ENCODE results near the gene VPS13C. TPM values are rescaled to one million over a fixed set of nuclear protein-coding genes. Genes with fewer than 3 reads are reported as not detected.

The VPS13C gene
- total RNA-seq: 14.9 and 19.1 TPM in 2 replicates

GRCh38 chr15:62060113-62060895 is at the start of gene VPS13C:
Gene VPS13C (minus strand): TSS chr15:62060447. CDS start chr15:62060374, 73 bp downstream.

DNA sequence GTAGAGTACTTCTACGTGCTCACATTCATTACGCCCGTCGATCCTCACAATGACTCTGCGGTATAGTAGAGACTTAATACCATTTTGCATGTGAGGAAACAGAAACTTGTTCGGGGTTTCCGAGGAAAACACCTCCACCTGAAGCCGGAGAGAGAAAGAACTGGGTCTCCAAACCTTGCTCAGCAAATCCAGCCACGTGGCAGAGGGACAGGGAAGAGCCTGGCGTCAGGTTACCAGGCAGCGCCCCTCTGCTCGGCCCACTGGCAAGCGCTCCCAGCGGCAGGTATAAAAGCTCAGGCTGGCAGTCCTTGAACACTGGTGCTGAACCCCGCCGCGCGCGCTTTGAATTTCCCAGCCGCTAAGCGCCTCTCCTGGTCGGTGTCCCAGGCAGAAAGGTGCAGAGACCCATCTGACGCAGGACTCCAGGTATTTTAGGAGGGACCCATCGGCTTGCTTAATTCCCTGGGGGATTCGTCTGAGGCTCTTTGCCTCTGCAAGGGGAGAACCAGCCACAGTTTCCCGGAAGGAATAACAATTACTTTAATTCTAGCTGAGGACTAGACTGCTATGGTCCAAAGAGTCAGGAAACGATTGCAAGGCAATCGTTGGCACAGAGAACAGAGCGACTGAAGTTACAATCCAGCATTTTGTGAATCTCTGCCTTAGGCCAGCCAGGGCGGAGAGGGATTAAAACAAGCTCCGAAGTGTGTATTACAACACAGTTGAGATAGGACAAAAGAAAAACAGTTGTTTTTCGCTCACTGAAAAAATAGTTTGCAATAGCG is 6.6 kb upstream of the VPS13C start, which contains the start of gene C2CD4A:
C2CD4A (plus strand) TSS at position 315 of the 785 bp plus-strand sequence. CDS start 637 bp downstream, outside the sequence.

Other genes starting within 250 kb of the VPS13C start
- 1.3 and 2.1 TPM in 2 replicates for gene C2CD4A, start 6.5 kb upstream of the VPS13C start, total RNA-seq
- gene C2CD4B, start 104.8 kb upstream of the VPS13C start, total RNA-seq: 0.56 TPM in 1 of 2 replicates, not detected in the other

All from airway epithelial cell (primary cell).